ENCODE measurements around the gene ADAMTS9. TPM values are rescaled to one million over a fixed set of nuclear protein-coding genes. Genes with fewer than 3 reads are reported as not detected.
A peak's percentile ranks its signal among the peaks of the same experiment; 100 is the strongest.

The ADAMTS9 gene
- total RNA-seq, 2 donors from 2014 or later = 104 to 420 TPM

DNA sequence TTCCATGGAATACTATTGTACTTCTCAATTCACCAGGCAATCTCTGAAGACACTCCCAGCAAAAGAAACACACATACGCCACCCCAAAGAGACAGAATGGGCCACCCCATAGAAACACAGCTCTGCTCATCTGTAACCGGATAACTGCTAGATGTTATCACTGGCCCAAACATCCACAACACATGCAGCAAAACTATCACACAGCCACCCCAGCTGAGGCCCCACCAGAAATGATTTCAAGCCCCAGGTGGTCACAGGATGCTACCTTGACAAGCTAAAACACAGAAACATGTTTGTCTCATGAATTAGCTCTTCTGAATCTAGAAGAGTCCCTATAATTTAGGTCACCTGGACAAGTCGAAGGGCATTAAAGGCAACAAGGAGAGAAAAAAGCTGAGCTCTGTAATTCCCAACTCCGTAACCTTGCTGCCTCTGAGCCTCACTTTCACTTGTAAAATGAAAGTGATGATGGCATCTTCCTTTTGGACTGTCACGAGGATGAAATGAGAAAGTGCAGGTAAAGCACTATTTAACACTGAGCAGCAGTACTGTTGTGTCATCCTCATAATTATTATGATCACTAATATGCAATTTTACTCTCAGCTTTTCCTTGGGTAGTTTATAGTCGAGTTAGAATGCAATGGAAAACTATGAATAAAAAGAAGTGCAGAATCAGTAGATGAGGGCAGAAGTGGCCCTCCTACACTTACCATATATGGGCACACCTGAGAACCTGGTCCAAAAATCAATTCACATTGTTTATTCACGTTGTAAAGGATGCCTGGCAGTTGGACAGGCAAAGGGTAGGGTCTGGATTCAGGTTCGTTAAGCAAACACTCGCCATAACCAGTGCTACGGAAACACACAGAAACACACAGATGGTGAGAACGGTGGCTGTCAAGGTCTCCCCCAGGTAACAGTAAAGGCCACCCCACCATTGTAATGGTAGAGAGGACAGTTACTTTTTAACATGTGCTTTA lies 38.6 kb downstream of the ADAMTS9 start:
- no peak overlapping the region for H3K4me3 ChIP-seq
- ATAC-seq (ENCODE audit: insufficient number of reproducible peaks, low FRiP score, low read depth) (no peak), DNase-seq (ENCODE audit: low spot score) (no peak)
- no peaks in the 10 kb centered on the region for H3K9me3 ChIP-seq
- no peak overlapping the region for H3K27ac ChIP-seq
- TF ChIP-seq, protein P1, sequence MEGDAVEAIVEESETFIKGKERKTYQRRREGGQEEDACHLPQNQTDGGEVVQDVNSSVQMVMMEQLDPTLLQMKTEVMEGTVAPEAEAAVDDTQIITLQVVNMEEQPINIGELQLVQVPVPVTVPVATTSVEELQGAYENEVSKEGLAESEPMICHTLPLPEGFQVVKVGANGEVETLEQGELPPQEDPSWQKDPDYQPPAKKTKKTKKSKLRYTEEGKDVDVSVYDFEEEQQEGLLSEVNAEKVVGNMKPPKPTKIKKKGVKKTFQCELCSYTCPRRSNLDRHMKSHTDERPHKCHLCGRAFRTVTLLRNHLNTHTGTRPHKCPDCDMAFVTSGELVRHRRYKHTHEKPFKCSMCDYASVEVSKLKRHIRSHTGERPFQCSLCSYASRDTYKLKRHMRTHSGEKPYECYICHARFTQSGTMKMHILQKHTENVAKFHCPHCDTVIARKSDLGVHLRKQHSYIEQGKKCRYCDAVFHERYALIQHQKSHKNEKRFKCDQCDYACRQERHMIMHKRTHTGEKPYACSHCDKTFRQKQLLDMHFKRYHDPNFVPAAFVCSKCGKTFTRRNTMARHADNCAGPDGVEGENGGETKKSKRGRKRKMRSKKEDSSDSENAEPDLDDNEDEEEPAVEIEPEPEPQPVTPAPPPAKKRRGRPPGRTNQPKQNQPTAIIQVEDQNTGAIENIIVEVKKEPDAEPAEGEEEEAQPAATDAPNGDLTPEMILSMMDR (IDR thresholded peaks at IDR 0.05) = no peak
- H3K36me3 ChIP-seq = no peaks in the 10 kb centered on the region
- no peaks in the 10 kb centered on the region for H3K27me3 ChIP-seq (replicated peaks; ENCODE audit: insufficient read depth)
- peaks cover 11 to 41% of the 10 kb centered on the region in 2 donors for H3K4me1 ChIP-seq (ENCODE audit: control insufficient read depth in 1 of 2, low read depth in 2 of 2)

DNA sequence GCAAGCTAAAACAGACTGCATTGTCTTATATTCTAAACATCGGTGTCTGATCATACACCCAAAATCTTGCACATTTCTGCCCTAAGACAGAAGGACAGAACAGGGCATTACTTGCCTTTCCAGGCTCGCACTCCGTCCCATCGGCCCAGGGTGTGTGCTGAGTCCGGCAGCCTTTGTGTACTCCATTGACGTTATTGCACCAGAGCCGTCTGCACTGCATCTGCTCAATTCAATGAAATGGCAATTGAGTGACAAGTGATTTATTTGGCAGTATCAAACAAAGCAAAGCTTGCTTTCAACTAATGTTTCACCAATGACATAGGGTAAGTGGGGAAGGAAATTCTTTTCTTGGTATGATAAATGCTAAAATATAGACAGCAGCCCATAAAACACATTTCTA lies 40.0 kb downstream of the ADAMTS9 start:
- no peak overlapping the region for H3K27ac ChIP-seq
- H3K4me3 ChIP-seq = no peak overlapping the region
- DNase-seq (ENCODE audit: low spot score) = no peak
- TF ChIP-seq, protein P1 (IDR thresholded peaks at IDR 0.05) = no peak
- H3K9me3 ChIP-seq = no peaks in the 10 kb centered on the region
- peaks cover 11 to 41% of the 10 kb centered on the region in 2 donors for H3K4me1 ChIP-seq (ENCODE audit: control insufficient read depth in 1 of 2, low read depth in 2 of 2)
- ATAC-seq (ENCODE audit: insufficient number of reproducible peaks, low FRiP score, low read depth) = no peak
- H3K36me3 ChIP-seq = no peaks in the 10 kb centered on the region
- no peaks in the 10 kb centered on the region for H3K27me3 ChIP-seq (replicated peaks; ENCODE audit: insufficient read depth)

DNA sequence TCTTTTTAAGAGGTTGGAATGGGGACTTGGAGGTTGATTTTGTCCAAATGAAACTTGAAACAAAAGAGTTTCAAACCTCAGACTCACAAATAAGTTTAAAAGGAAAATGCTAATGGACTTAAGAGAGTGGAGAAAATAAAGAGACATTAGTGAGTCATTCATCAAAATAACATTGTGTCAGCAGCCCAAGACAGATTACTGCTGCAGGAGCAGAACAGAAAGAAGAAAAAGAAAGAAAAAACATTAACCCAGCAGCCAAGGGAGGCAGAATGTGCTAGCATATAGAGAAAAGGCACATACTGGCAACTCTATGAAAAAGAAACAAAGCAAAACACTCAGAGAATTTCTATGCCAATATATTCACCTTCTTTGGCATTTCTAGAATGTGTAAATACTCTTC lies 42.6 kb downstream of the ADAMTS9 start:
- peak overlapping the region in 1 of 2 donors; percentile 5 for H3K27ac ChIP-seq
- H3K4me3 ChIP-seq = no peak overlapping the region
- no peak for ATAC-seq (ENCODE audit: insufficient number of reproducible peaks, low FRiP score, low read depth)
- no peaks in the 10 kb centered on the region for H3K9me3 ChIP-seq
- H3K4me1 ChIP-seq (ENCODE audit: control insufficient read depth in 1 of 2, low read depth in 2 of 2) = peaks cover 7 to 20% of the 10 kb centered on the region in 2 donors
- no peaks in the 10 kb centered on the region for H3K36me3 ChIP-seq
- TF ChIP-seq, protein P1 (IDR thresholded peaks at IDR 0.05) = no peak
- DNase-seq (ENCODE audit: low spot score) = no peak
- no peaks in the 10 kb centered on the region for H3K27me3 ChIP-seq (replicated peaks; ENCODE audit: insufficient read depth)

DNA sequence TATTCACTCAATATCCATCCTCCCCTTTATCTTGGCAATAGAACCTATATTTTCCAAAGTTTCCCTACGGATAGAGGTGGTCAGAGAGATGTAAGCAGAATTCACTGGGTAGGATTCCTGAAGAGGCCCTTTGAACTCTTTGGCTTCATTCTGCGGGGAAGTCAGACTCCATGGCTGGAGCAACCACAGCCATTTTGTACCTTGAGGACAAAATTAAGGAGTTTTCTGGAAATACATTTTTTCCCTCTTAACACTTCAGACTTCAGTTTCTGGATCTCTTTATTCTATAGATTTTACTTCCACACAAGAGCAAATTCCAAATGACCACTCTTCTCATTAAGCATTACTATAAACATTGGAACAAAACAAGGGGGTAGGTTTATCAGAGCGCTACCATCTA lies 43.3 kb downstream of the ADAMTS9 start:
- DNase-seq (ENCODE audit: low spot score) (no peak), ATAC-seq (ENCODE audit: insufficient number of reproducible peaks, low FRiP score, low read depth) (no peak)
- H3K36me3 ChIP-seq = no peaks in the 10 kb centered on the region
- no peaks in the 10 kb centered on the region for H3K27me3 ChIP-seq (replicated peaks; ENCODE audit: insufficient read depth)
- no peaks in the 10 kb centered on the region for H3K9me3 ChIP-seq
- TF ChIP-seq, protein P1 (IDR thresholded peaks at IDR 0.05) = no peak
- peaks cover 7 to 18% of the 10 kb centered on the region in 2 donors for H3K4me1 ChIP-seq (ENCODE audit: control insufficient read depth in 1 of 2, low read depth in 2 of 2)
- H3K27ac ChIP-seq = no peak overlapping the region
- H3K4me3 ChIP-seq = no peak overlapping the region

DNA sequence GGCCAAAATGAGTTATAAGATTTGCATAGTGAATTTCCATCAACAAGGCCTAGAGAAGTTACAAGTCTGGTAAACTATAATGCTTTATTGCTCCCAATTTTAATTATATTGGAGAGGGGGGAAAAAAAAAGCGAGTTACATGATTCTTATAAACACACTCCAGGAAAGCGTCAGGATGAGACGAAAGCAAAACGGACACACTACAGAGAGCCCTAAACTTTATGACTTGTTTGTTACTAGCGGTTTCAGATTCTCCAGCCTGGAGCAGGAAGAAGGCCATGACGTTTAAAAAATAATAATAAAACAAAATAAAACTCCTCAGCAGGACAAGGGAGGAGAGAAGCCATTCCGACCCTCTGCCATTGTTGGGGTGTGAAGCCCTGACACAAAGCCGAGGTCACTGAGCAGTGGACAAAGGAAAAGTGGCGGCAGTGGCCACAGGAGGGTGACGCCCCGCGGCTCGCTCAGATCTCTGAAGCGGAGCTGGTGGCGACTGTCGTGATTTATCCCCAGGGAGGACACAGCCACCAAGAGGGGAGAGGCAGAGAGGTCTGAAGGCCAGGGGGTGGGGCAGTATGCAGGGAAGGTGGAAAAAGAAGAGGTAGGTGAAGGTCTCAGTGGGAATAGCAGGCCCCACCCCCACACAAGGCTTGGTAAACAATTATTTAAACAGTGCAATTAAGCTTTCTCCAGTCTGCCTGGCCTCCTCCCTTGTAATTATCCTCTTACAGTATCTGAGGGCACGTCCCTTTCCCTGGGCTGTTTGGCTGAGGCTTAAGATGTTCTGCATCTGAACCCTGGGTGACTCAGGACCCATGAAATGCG lies 45.3 kb downstream of the ADAMTS9 start:
- H3K27me3 ChIP-seq (replicated peaks; ENCODE audit: insufficient read depth) = no peaks in the 10 kb centered on the region
- ATAC-seq (ENCODE audit: insufficient number of reproducible peaks, low FRiP score, low read depth) (no peak), DNase-seq (ENCODE audit: low spot score) (no peak)
- no peaks in the 10 kb centered on the region for H3K36me3 ChIP-seq
- H3K9me3 ChIP-seq = no peaks in the 10 kb centered on the region
- H3K4me1 ChIP-seq (ENCODE audit: control insufficient read depth in 1 of 2, low read depth in 2 of 2) = peaks cover 7 to 11% of the 10 kb centered on the region in 2 donors
- H3K4me3 ChIP-seq = no peak overlapping the region
- H3K27ac ChIP-seq = no peak overlapping the region
- TF ChIP-seq, protein P1 (IDR thresholded peaks at IDR 0.05) = no peak

Measured in thoracic aorta (tissue), 2 donors.